ENCODE measurements around the gene NAT9.

The NAT9 gene

GRCh38 chr17:74776044-74776962 is at the start of gene NAT9:
TSS of gene NAT9 (minus strand) at chr17:74776345. CDS start at chr17:74775698, 647 bp downstream.
- no peak; the same call in none of the 2 replicates for TF ChIP-seq TEAD4 (IDR thresholded peaks at IDR 0.05)
- 0 out of 2 replicates have a peak, but pooled peaks have one; percentile 49 for TF ChIP-seq USF1 (IDR thresholded peaks at IDR 0.05)
- TF ChIP-seq EP300 (IDR thresholded peaks at IDR 0.05; ENCODE audit: borderline replicate concordance): peak; percentile 10; the same call in 1 of the 2 replicates
- peak; percentile 67 for TF ChIP-seq REST (IDR thresholded peaks at IDR 0.05; ENCODE audit: low read depth)
- TF ChIP-seq NFIC (IDR thresholded peaks at IDR 0.05): no peak
- peak; percentile 83 for TF ChIP-seq TAF1 (IDR thresholded peaks at IDR 0.05; ENCODE audit: low read depth)
- TF ChIP-seq CREB1 (IDR thresholded peaks at IDR 0.05; ENCODE audit: low read depth): peak; percentile 78
- no peak for TF ChIP-seq RAD21 (IDR thresholded peaks at IDR 0.05; ENCODE audit: low read depth)
- no peak for TF ChIP-seq FOXM1 (IDR thresholded peaks at IDR 0.05; ENCODE audit: borderline replicate concordance, low read depth)
- 0 out of 2 replicates have a peak, but pooled peaks have one; percentile 61 for TF ChIP-seq EGR1 (IDR thresholded peaks at IDR 0.05)
- peak; percentile 38; the same call in 1 of the 2 replicates for TF ChIP-seq YY1 (IDR thresholded peaks at IDR 0.05; ENCODE audit: low read depth)
- peak; percentile 96 for TF ChIP-seq ZBTB7A (IDR thresholded peaks at IDR 0.05; ENCODE audit: low read depth)
- TF ChIP-seq TCF12 (IDR thresholded peaks at IDR 0.05; ENCODE audit: low read depth): 0 out of 2 replicates have a peak, but pooled peaks have one; percentile 41
- TF ChIP-seq MAX (IDR thresholded peaks at IDR 0.05): peak; percentile 93

GRCh38 chr17:74824961-74825627 is 48.9 kb upstream of the NAT9 start:
- TF ChIP-seq TEAD4 (IDR thresholded peaks at IDR 0.05) (no peak), MAX (IDR thresholded peaks at IDR 0.05) (no peak), USF1 (IDR thresholded peaks at IDR 0.05) (no peak), REST (IDR thresholded peaks at IDR 0.05; ENCODE audit: low read depth) (no peak), NFIC (IDR thresholded peaks at IDR 0.05) (peak; percentile 23; the same call in 1 of the 2 replicates), RAD21 (IDR thresholded peaks at IDR 0.05; ENCODE audit: low read depth) (no peak), FOXM1 (IDR thresholded peaks at IDR 0.05; ENCODE audit: borderline replicate concordance, low read depth) (no peak)

- TF ChIP-seq CEBPB (IDR thresholded peaks at IDR 0.05): no peak
- no peak for TF ChIP-seq TEAD4 (IDR thresholded peaks at IDR 0.05)
- TF ChIP-seq EP300 (IDR thresholded peaks at IDR 0.05; ENCODE audit: borderline replicate concordance): no peak
Measured at GRCh38 chr17:74822939-74823367, 46.8 kb upstream of the NAT9 start.

GRCh38 chr17:74822335-74822938 is 46.3 kb upstream of the NAT9 start:
- no peak for TF ChIP-seq EGR1 (IDR thresholded peaks at IDR 0.05)
- TF ChIP-seq ZBTB7A (IDR thresholded peaks at IDR 0.05; ENCODE audit: low read depth): no peak
- TF ChIP-seq TAF1 (IDR thresholded peaks at IDR 0.05; ENCODE audit: low read depth): no peak
- no peak for TF ChIP-seq FOXM1 (IDR thresholded peaks at IDR 0.05; ENCODE audit: borderline replicate concordance, low read depth)
- no peak for TF ChIP-seq EP300 (IDR thresholded peaks at IDR 0.05; ENCODE audit: borderline replicate concordance)
- no peak for TF ChIP-seq TEAD4 (IDR thresholded peaks at IDR 0.05)
- TF ChIP-seq REST (IDR thresholded peaks at IDR 0.05; ENCODE audit: low read depth): no peak
- TF ChIP-seq YY1 (IDR thresholded peaks at IDR 0.05; ENCODE audit: low read depth): no peak
- TF ChIP-seq TCF12 (IDR thresholded peaks at IDR 0.05; ENCODE audit: low read depth): no peak
- TF ChIP-seq NFIC (IDR thresholded peaks at IDR 0.05): no peak
- no peak for TF ChIP-seq MAX (IDR thresholded peaks at IDR 0.05)
- TF ChIP-seq RAD21 (IDR thresholded peaks at IDR 0.05; ENCODE audit: low read depth): no peak
